Anterior cingulate cortex (tissue), 58 donors: ENCODE data around the gene ZFP64.
A peak's percentile ranks its signal among the peaks of the same experiment; 100 is the strongest.

ENCODE experiments used
- DNase-seq, 58 donors: peaks; one replicate each; lab custom pipeline; 2025; lab: John Stamatoyannopoulos, UW

Gene ZFP64

GRCh38 chr20:52118696-52119095 is 72.9 kb downstream of the ZFP64 start:
- DNase-seq: no peak

GRCh38 chr20:52118016-52118623 is 73.5 kb downstream of the ZFP64 start:
- DNase-seq: no peak

GRCh38 chr20:52110456-52110855 is 81.1 kb downstream of the ZFP64 start:
- no peak for DNase-seq

GRCh38 chr20:52105442-52106422 is 85.8 kb downstream of the ZFP64 start:
- DNase-seq: peak in 4 of 58 donors; percentile 4 to 16 (median 6)

GRCh38 chr20:52104546-52105441 is 86.8 kb downstream of the ZFP64 start:
- no peak for DNase-seq

GRCh38 chr20:52103913-52104545 is 87.5 kb downstream of the ZFP64 start:
- DNase-seq: no peak

GRCh38 chr20:52103335-52103912 is 88.2 kb downstream of the ZFP64 start:
- no peak for DNase-seq

- DNase-seq: no peak
These were observed 89.0 kb downstream of the ZFP64 start for GRCh38 chr20:52102559-52102958.

GRCh38 chr20:52102126-52102525 is 89.5 kb downstream of the ZFP64 start:
- no peak for DNase-seq
